Epithelial cell of esophagus (primary cell): ENCODE measurements around the gene THAP4.

Source experiments
- DNase-seq: peaks from one replicate; pipeline ENCODE4 v3.0.0; 2010; ENCODE audit warnings: low read depth
- H3K4me3 ChIP-seq: 2 replicates; pipeline ENCODE4 v1.5.1; 2011; ENCODE audit warnings: mild to moderate bottlenecking, low read length, control low read depth
- CTCF ChIP-seq: IDR thresholded peaks from 2 replicates; pipeline ENCODE4 v1.5.1; 2011; ENCODE audit warnings: low read depth, mild to moderate bottlenecking, low read length, control low read depth, inconsistent platforms; ENCODE audit not compliant: insufficient read depth; ENCODE audit errors: missing control alignments

THAP4 gene

GRCh38 chr2:241609859-241610793 lies 26.8 kb downstream of the THAP4 start:
- H3K4me3 ChIP-seq: peak overlapping the region; percentile 46
- peak; percentile 91 for DNase-seq
- TF ChIP-seq CTCF: peak; percentile 12

- no peak overlapping the region for H3K4me3 ChIP-seq
- no peak for DNase-seq
- TF ChIP-seq CTCF: no peak
Measured at GRCh38 chr2:241608881-241609280, 28.1 kb downstream of the THAP4 start.

GRCh38 chr2:241607162-241607885 lies 29.6 kb downstream of the THAP4 start:
- DNase-seq: no peak
- no peak for TF ChIP-seq CTCF
- no peak overlapping the region for H3K4me3 ChIP-seq

- no peak for TF ChIP-seq CTCF
- DNase-seq: no peak
Measured at GRCh38 chr2:241606186-241606585, 30.8 kb downstream of the THAP4 start.

GRCh38 chr2:241603686-241604085 lies 33.3 kb downstream of the THAP4 start:
- H3K4me3 ChIP-seq: no peak overlapping the region
- TF ChIP-seq CTCF: no peak
- DNase-seq: no peak

More at GRCh38 chr2:241606186-241606585, 30.8 kb downstream of the THAP4 start:
- no peak overlapping the region for H3K4me3 ChIP-seq

GRCh38 chr2:241602720-241603119 lies 34.2 kb downstream of the THAP4 start:
- no peak for DNase-seq
- TF ChIP-seq CTCF: no peak
- H3K4me3 ChIP-seq: no peak overlapping the region
